ENCODE results near the gene BSND. TPM values are rescaled to one million over a fixed set of nuclear protein-coding genes. Genes with fewer than 3 reads are reported as not detected.

BSND gene
- total RNA-seq, 1 experiment from 2014 or later, result 0.42 TPM

DNA sequence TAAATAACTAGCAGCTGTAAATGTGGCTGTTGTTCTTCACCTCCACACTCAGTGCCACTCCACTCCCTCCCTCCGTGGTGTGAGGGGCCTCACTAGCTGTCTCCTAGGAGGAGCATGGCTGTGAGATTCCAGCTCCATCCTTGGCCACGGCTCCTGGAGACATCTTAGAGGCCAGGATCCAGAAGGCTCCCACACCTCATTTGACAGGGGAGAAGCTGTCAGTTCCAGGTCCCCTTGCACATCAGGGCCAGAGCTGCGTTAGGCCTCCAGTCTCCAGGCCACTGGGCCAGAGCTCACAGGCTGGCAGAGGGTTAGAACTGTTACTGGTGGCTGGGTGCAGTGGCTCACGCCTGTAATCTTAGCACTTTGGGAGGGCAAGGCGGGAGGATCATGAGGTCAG is 55.7 kb downstream of the BSND start:
- CTCF ChIA-PET, result interaction anchor here (1.2 to 2.7 kb wide), 3 partner anchors 32 to 284 kb away, joined by 3 to 10 read pairs (median 5); no protein-coding TSS in a partner anchor
- no peaks in the 10 kb centered on the region for H3K9me3 Mint-ChIP-seq
- no peak overlapping the region for H3K27ac Mint-ChIP-seq
- ATAC-seq, result no peak
- no peak overlapping the region for H3K4me3 Mint-ChIP-seq
- peaks cover 31% of the 10 kb centered on the region for H3K36me3 Mint-ChIP-seq
- TF ChIP-seq, protein P1, sequence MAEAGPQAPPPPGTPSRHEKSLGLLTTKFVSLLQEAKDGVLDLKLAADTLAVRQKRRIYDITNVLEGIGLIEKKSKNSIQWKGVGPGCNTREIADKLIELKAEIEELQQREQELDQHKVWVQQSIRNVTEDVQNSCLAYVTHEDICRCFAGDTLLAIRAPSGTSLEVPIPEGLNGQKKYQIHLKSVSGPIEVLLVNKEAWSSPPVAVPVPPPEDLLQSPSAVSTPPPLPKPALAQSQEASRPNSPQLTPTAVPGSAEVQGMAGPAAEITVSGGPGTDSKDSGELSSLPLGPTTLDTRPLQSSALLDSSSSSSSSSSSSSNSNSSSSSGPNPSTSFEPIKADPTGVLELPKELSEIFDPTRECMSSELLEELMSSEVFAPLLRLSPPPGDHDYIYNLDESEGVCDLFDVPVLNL (CRISPR knock-in tag; IDR thresholded peaks at IDR 0.05; ENCODE audit: borderline replicate concordance, low read depth), result no peak
- TF ChIP-seq, protein P2, sequence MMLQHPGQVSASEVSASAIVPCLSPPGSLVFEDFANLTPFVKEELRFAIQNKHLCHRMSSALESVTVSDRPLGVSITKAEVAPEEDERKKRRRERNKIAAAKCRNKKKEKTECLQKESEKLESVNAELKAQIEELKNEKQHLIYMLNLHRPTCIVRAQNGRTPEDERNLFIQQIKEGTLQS (CRISPR knock-in tag; conservative IDR thresholded peaks at IDR 0.05), result no peak
- TF ChIP-seq, protein P3, sequence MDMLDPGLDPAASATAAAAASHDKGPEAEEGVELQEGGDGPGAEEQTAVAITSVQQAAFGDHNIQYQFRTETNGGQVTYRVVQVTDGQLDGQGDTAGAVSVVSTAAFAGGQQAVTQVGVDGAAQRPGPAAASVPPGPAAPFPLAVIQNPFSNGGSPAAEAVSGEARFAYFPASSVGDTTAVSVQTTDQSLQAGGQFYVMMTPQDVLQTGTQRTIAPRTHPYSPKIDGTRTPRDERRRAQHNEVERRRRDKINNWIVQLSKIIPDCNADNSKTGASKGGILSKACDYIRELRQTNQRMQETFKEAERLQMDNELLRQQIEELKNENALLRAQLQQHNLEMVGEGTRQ (CRISPR knock-in tag; IDR thresholded peaks at IDR 0.05), result no peak
- TF ChIP-seq CREB1 (CRISPR knock-in tag; IDR thresholded peaks at IDR 0.05), result no peak
- DNase-seq (ENCODE audit: low spot score), result no peak
- POLR2A ChIA-PET, result no interaction called here
- H3K4me1 Mint-ChIP-seq, result no peaks in the 10 kb centered on the region
- no peaks in the 10 kb centered on the region for H3K27me3 Mint-ChIP-seq (ENCODE audit: low read depth)

DNA sequence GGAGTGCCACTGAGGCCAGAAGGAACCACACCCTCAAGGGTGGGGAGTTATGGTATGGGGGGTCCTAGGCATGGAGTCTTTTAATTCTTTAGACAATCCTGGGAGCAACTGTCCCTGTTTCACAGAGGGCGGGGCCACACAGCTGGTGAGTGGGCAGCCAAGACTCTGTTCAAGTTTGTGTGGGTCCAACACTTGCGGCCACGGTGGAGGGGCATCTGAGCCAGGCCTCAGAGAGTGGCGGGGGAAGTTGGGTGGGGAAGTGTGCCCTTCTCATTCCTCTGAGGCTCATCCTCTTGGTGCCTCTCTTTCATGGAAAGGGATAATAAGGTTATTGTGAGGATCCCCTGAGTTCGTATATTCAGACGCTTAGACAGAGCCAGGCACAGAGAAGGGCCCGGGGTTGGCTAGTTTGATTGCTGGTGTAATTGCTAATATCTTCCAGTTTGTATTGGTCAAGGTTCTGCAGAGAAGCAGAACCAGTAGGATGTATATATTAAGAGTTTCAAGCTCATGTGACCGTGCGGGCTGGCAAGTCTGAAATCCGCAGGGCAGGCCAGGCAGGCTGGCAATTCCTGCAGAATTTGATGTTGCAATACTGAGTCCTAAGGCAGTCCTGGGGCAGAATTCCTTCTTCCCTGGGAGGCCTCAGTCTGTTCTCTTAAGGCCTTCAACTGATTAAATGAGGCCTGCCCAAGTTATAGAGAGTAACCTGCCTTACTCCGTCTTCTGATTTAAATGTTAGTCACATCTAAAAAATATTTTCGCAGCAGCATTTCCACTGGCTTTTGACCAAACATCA is 56.5 kb downstream of the BSND start:
- H3K36me3 Mint-ChIP-seq, result peaks cover 40% of the 10 kb centered on the region
- DNase-seq (ENCODE audit: low spot score) (no peak), ATAC-seq (no peak)
- H3K9me3 Mint-ChIP-seq, result no peaks in the 10 kb centered on the region
- H3K27ac Mint-ChIP-seq, result no peak overlapping the region
- ChIA-PET CTCF (interaction anchor here (1.2 to 2.7 kb wide), 3 partner anchors 33 to 283 kb away, joined by 3 to 10 read pairs (median 5); no protein-coding TSS in a partner anchor), POLR2A (no interaction called here)
- no peaks in the 10 kb centered on the region for H3K27me3 Mint-ChIP-seq (ENCODE audit: low read depth)
- no peak overlapping the region for H3K4me3 Mint-ChIP-seq
- no peaks in the 10 kb centered on the region for H3K4me1 Mint-ChIP-seq
- no peak for TF ChIP-seq SMAD4 (CRISPR knock-in tag; IDR thresholded peaks at IDR 0.05)
- TF ChIP-seq ETV6 (CRISPR knock-in tag; IDR thresholded peaks at IDR 0.05), result no peak
- TF ChIP-seq, protein P4, sequence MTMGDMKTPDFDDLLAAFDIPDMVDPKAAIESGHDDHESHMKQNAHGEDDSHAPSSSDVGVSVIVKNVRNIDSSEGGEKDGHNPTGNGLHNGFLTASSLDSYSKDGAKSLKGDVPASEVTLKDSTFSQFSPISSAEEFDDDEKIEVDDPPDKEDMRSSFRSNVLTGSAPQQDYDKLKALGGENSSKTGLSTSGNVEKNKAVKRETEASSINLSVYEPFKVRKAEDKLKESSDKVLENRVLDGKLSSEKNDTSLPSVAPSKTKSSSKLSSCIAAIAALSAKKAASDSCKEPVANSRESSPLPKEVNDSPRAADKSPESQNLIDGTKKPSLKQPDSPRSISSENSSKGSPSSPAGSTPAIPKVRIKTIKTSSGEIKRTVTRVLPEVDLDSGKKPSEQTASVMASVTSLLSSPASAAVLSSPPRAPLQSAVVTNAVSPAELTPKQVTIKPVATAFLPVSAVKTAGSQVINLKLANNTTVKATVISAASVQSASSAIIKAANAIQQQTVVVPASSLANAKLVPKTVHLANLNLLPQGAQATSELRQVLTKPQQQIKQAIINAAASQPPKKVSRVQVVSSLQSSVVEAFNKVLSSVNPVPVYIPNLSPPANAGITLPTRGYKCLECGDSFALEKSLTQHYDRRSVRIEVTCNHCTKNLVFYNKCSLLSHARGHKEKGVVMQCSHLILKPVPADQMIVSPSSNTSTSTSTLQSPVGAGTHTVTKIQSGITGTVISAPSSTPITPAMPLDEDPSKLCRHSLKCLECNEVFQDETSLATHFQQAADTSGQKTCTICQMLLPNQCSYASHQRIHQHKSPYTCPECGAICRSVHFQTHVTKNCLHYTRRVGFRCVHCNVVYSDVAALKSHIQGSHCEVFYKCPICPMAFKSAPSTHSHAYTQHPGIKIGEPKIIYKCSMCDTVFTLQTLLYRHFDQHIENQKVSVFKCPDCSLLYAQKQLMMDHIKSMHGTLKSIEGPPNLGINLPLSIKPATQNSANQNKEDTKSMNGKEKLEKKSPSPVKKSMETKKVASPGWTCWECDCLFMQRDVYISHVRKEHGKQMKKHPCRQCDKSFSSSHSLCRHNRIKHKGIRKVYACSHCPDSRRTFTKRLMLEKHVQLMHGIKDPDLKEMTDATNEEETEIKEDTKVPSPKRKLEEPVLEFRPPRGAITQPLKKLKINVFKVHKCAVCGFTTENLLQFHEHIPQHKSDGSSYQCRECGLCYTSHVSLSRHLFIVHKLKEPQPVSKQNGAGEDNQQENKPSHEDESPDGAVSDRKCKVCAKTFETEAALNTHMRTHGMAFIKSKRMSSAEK (CRISPR knock-in tag; IDR thresholded peaks at IDR 0.05; ENCODE audit: borderline replicate concordance), result no peak
- TF ChIP-seq TCF7 (CRISPR knock-in tag; IDR thresholded peaks at IDR 0.05; ENCODE audit: low read depth), result no peak
- no peak for TF ChIP-seq ZNF416 (CRISPR knock-in tag; IDR thresholded peaks at IDR 0.05)
- TF ChIP-seq, protein P5, sequence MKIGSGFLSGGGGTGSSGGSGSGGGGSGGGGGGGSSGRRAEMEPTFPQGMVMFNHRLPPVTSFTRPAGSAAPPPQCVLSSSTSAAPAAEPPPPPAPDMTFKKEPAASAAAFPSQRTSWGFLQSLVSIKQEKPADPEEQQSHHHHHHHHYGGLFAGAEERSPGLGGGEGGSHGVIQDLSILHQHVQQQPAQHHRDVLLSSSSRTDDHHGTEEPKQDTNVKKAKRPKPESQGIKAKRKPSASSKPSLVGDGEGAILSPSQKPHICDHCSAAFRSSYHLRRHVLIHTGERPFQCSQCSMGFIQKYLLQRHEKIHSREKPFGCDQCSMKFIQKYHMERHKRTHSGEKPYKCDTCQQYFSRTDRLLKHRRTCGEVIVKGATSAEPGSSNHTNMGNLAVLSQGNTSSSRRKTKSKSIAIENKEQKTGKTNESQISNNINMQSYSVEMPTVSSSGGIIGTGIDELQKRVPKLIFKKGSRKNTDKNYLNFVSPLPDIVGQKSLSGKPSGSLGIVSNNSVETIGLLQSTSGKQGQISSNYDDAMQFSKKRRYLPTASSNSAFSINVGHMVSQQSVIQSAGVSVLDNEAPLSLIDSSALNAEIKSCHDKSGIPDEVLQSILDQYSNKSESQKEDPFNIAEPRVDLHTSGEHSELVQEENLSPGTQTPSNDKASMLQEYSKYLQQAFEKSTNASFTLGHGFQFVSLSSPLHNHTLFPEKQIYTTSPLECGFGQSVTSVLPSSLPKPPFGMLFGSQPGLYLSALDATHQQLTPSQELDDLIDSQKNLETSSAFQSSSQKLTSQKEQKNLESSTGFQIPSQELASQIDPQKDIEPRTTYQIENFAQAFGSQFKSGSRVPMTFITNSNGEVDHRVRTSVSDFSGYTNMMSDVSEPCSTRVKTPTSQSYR (CRISPR knock-in tag; IDR thresholded peaks at IDR 0.05), result no peak
- no peak for TF ChIP-seq RELA (CRISPR knock-in tag; IDR thresholded peaks at IDR 0.05; ENCODE audit: borderline replicate concordance)
- TF ChIP-seq PRRX2 (CRISPR knock-in tag; IDR thresholded peaks at IDR 0.05), result no peak
- TF ChIP-seq, protein P3 (CRISPR knock-in tag; IDR thresholded peaks at IDR 0.05), result no peak
- no peak for TF ChIP-seq NR3C1 (CRISPR knock-in tag; conservative IDR thresholded peaks at IDR 0.05; ENCODE audit: low read depth)
- TF ChIP-seq TEAD1 (CRISPR knock-in tag; IDR thresholded peaks at IDR 0.05), result no peak
- TF ChIP-seq, protein P6, sequence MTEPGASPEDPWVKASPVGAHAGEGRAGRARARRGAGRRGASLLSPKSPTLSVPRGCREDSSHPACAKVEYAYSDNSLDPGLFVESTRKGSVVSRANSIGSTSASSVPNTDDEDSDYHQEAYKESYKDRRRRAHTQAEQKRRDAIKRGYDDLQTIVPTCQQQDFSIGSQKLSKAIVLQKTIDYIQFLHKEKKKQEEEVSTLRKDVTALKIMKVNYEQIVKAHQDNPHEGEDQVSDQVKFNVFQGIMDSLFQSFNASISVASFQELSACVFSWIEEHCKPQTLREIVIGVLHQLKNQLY (CRISPR knock-in tag; IDR thresholded peaks at IDR 0.05), result no peak
- TF ChIP-seq, protein P7, sequence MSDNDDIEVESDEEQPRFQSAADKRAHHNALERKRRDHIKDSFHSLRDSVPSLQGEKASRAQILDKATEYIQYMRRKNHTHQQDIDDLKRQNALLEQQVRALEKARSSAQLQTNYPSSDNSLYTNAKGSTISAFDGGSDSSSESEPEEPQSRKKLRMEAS (CRISPR knock-in tag; IDR thresholded peaks at IDR 0.05), result no peak
- TF ChIP-seq GRHL2 (CRISPR knock-in tag; IDR thresholded peaks at IDR 0.05; ENCODE audit: insufficient replicate concordance, severe bottlenecking), result no peak
- no peak for TF ChIP-seq NFYB (CRISPR knock-in tag; conservative IDR thresholded peaks at IDR 0.05; ENCODE audit: low read depth)
- TF ChIP-seq, protein P8, sequence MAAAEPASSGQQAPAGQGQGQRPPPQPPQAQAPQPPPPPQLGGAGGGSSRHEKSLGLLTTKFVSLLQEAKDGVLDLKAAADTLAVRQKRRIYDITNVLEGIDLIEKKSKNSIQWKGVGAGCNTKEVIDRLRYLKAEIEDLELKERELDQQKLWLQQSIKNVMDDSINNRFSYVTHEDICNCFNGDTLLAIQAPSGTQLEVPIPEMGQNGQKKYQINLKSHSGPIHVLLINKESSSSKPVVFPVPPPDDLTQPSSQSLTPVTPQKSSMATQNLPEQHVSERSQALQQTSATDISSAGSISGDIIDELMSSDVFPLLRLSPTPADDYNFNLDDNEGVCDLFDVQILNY (CRISPR knock-in tag; IDR thresholded peaks at IDR 0.05), result no peak
- TF ChIP-seq, protein P1 (CRISPR knock-in tag; IDR thresholded peaks at IDR 0.05; ENCODE audit: borderline replicate concordance, low read depth), result no peak
